Measurements from ENCODE around the gene CARD11.

Gene CARD11

DNA sequence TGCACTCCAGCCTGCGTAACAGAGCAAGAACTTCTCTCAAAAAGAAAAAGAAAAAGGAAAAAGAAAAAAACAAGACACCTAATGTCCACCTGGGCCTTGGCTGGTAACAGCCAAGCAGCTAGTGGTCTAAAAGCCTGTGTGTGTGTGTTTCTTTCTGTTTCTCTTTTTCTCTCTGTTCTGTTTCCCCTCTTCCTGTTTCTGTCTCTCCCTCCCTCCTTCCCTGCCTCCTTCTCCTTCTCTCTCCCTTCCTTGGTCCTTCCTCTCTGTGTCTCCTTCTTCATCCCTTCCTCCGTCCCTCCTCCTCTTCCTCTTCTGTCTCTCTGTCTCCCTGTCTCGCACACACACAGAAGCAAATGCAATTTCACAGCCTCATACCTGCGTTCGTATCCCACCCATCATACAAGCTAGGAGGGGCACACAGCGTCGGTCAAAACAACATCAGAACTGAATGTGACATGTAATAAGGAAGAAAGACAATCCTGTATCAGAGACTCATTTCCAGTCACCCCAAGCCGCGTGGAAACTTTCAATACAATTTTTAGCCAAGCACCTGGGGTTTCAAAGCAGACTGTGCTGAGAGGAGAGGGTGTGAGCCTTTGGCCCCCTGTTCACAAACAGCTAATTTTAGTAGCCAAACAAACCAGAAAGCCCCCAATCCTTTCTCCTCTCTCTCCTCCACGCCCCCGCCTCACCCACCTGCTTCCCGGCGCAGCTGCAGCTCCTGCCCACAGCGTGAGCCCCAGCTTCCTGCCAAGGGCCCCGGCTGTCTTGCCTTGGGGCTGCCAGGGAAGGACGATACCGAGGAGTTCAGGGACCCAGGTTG is 149.3 kb downstream of the CARD11 start:
- FAIRE-seq: no peak

DNA sequence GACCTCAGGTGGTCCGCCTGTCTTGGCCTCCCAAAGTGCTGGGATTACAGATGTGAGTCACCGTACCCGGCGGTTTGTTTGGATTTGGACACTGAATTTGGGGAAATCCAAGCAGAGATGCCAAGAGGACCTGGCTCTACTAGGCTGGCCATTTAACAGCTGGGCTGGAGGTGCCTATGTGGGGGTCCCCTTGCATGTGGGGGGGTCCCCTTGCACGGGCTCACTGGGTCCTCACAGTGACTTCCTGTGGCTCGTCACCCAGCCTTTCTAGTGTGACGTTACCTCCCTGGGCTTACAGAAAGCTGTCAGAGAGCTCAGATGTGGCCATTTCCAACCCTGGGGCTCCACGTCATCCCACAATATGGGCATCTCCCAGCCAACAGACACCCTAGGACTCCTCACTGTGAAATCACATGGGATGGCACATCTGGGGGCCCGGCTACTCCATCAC is 150.2 kb downstream of the CARD11 start:
- FAIRE-seq: no peak

DNA sequence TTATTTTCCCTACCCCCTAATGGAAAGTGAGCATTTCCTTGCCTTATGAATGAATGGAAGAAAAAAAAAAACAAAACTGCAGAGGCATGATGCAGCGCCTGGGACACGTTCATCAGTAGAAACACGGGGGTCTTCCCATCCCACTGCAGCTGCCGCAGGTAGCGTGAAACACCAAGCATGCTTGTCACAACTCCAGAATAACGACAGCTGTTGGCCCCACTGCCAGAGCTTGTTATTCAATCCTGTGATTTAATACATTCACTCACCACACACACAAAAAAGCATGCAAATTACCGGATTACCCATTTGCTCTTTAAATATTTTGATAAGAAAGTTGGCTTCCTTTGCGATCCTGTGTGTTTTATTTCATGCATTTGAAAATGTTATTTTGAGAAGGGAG is 151.1 kb downstream of the CARD11 start:
- no peak for FAIRE-seq

DNA sequence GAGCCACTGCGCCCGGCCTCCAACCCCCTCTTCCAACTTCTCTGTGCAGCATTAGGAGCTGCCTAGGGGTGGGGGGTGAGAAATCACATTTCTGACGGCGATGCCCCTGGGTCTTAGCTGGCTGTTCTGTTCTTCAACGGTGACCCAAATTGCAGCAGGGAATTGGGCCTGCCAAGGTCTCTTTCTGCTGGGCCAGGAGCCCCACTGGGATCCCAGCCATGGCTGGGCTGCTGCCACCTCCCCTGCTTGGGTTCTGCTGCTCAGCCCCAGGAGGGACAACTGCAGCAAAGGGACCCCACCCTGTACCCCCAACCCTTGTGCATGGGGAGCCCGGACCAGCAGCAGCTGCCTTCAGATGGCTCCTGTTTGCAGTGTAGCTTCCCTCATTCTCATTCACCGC is 155.9 kb downstream of the CARD11 start:
- no peak for FAIRE-seq

DNA sequence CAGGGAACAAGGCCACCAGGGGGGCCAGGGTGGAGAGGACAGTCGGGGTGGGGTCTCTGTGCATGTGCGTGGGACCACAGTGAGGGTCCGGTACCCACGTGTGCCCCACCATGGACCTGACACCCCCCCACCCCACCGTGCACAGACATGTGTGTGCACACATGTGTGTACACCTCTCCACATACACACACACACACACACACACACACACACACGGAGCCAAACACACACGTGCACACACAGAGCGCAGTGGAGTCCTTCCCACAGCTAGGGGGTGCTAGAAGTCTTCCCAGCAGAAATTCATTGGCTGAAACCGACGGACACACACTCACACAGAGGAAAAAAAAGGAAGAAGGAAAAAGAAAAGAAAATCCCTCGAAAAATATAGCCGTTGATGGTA is 156.8 kb downstream of the CARD11 start:
- peak; percentile 95 for FAIRE-seq

DNA sequence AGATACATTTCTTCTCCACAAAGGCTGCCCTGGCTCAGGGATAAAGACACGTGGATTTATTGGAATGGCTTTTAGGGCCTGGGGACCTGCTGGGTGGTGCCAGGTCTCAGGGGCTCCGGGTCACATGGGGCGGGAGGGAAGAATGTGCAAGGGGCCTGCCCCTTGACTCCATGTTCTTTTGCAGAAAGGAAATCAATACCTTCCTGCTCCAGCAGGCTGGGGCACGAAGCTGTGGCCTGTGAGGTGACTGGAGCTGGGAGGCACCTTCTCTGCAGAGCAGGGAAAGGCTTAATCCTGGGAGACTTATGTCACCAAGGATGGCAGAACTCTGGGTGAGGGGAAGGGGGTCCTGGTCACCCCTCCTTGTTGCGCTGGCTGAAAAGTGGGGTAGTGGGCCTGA is 157.3 kb downstream of the CARD11 start:
- FAIRE-seq: no peak

DNA sequence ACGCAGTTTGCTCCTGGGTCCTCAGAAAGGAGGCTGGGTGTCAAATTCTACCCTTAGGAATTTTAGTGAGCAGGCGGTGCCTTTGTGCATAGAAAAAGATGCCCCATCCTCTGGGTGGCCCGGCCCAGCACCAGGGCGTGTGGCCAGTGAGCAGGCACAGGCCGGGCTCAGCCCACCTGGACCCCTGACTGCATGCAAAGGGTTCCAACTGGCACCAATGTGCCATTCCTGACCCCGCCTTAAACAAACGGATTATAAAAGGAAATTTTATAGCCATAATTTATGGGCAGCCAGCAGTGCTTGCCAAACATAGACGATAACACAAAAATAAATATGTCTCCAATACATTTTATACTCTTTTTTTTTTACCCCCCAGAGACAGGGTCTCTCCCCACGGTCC is 159.5 kb downstream of the CARD11 start:
- no peak for FAIRE-seq

DNA sequence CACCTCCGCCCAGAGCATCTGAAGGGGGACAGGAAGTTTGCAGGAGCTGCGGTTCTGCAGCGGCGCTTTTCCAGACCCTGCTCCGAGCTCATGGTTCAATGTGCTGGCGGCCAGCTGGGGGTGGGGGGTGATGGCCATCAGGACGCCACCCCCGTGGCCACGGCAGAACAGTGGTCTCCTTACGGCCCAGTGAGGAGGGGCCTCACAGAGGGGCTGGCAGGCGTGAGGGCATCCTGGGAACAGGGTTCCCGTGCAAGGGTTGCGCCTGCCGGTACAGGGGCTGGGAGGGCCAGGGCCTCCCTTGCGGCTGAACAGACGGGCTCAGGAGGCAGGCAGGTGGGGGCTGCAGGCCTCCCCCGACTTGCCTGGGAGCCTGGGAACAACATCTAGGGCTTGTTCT is 160.6 kb downstream of the CARD11 start:
- no peak for FAIRE-seq

DNA sequence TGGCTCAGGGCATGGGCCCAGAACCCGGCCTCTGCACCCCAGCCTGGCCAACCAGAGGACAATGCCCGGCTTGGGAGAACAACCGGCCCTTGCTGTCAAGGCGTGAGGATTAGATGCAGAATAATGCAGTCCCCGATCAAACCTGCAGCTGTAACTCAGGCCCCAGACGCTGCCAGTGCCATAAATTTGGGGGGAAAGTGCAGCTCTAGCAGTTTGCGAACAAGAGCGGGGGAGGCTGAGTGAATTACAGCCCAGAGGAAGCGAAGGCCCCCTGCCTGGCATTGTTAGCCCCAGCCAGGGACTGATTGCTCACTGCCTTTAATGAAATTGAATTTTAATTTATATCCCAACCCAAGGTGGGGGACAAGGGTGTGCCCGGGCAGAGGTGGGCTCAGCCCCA is 161.6 kb downstream of the CARD11 start:
- FAIRE-seq: no peak

DNA sequence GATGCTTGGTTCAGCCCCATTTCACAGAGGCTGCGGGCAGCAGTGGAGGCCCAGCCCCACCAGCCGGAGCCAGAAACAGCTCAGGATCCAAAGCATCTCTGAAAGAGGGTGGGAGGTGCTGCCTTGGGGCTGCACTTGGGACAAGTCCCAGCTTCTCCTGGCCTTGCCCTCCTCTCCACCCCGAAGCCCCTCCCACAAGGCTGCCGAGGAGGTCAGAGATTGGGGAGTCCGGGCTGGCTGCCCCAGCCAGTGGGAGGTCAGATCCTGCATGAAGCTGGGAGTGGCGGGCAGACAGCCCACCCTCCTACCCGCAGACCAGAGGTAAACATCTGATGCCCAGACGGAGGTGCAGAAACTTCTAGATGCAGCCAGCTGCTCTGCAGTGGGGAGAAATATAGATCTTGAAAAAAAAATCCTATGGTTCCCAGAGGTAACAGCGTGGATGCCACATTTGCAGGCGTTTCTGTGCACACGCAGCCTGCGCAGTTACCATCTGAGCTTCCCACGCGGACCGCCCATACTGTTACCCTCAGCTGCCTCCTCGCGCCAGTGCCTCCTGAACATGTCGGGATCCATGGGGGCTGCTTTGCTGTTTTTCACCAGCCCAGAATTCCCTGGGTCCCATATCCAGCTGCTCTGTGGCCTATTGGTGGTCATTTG is 162.7 kb downstream of the CARD11 start:
- no peak for FAIRE-seq

DNA sequence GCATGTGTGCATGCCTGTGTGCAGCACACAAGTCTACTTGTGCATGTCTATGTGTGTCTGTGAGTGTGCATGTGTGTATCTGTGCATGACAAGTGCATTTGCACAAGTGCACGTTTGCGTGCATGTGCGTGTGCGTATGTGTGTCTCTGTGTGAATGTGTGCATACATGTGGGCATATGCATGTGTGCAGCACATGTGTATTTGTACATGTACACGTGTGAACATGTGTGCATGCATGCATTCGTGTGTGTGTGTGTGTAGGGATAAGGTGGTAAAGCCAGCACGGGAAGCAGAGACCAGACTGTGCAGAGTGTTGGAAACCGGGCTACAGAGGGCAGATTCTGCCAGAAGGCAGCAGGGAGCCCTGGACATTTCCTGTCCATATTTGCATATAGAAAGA is 163.6 kb downstream of the CARD11 start:
- FAIRE-seq: no peak

DNA sequence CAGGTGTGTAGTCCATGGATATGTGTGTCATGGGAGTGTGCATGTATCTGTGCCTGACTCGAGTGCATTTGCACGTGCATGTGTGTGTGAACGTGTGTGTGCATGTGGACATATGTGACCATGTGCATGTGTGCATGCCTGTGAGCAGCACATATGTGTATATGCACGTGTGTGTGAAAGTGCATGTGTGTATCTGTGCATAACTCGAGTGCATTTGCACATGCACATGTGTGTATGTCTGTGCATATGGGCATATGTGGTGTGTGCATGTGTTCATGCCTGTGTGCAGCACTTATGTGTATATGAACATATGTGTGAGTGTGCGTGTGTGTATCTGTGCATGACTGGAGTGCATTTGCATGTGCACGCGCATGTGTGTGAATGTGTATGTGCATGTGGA is 164.3 kb downstream of the CARD11 start:
- FAIRE-seq: no peak

DNA sequence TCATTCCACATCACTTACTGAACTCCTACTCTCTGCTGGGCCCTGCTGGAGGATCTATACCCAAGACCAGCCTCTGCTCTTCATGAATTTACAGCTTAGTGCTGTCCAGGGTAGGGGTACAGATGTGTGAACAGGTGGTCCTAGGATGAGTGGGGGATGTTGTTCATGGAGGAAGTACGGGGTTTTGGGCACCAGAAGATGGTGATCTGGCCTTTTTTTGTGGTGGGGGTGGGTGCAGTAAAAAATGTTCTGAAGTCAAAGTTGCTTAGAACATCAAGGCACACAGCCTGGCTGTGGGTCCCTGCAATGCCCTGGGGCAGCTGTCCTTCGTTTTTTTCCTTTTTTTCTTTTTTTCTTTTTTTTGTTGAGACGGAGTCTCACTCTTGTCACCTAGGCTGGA is 165.4 kb downstream of the CARD11 start:
- FAIRE-seq: no peak

DNA sequence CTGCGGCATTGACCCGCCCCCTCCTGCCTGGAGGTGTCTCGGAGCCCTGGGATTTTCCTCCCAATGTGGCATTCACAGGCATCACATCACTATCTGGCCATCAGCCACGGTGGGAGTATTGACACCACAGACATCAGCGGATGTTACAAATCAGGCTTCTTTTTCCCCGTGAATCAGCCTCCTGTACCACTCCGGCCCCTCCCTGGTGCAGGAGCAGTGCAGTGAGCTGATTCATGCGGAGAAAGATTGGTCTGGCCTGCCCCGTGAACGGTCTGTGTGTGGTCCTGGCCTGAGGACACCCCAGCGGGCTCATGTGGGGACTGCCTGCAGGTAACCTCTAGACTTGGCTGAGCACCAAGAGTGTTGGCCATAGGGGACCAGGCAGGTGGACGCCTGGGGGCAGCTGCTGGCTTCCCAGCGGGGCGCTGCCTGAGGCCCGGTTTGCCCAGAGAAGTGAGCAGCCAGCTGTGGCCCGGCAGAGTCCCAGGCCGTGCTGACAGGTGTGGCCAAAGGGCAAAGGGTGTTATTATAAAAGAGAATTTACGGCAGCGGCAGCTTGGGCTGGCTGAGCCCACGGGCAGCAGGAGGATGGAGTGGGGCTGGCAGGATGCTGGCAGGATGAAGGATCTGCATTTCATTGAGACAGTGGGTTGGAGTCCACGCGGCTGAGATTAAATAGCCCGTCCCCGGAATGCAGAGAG is 167.5 kb downstream of the CARD11 start:
- no peak for FAIRE-seq

DNA sequence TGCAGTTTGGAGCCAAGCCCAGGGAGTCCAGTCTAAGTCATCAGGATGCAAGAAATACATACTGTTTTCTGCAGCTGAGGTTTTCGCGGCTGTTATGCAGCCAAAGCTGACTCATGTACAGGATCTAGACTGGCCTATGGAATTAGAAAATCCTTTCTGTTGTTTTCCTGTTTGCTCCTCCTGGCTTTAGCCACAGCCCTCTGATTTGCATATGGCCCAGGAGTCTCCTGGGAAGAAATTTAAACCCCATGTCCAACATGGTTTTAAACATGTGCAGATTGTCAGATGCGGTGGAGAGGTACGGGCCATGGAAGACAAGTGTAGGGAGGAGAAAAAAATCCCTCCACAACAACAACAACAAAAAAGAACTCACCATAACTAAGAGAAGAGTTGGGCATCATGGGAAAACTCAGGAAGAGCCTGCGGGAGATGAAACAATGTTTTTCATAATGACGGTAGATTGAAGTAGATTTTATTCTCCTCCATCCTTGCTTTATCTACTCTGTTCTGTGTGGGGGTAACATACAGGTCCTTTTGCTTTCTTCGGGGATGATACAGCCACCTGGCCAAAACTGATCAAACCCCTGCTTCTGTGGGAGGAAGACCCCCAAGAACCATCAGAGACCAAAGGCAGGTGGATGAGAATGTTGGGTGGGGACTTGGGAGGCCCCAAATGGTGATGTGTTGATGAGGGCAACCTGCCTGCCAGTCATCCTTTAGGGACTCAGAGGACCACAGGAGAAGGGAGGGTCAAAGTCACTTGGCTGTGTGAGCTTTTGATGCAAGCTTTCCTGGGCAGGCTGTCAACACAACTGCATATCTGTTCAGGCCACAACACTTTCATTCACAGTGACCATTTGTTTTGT is 169.7 kb downstream of the CARD11 start:
- FAIRE-seq: peak; percentile 59

DNA sequence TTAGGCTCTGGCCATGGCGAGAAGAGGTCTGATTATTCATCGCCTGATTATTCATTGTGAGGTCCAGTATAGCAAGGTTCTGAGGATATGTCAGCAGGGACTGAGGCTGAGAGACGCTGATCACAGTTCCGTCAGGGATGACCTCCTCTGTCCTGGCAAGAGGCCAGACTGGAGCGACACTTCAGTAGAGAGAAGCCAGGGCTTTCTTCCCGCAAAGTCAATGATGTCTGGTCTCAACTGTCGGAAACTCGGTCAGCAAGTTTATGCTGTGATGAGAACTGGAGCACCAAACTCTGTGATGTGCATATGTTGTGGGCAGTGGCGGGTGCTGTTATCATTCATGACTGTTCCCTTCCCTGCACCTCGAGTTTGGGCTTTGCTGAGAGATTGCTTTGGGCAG is 170.5 kb downstream of the CARD11 start:
- FAIRE-seq: no peak

DNA sequence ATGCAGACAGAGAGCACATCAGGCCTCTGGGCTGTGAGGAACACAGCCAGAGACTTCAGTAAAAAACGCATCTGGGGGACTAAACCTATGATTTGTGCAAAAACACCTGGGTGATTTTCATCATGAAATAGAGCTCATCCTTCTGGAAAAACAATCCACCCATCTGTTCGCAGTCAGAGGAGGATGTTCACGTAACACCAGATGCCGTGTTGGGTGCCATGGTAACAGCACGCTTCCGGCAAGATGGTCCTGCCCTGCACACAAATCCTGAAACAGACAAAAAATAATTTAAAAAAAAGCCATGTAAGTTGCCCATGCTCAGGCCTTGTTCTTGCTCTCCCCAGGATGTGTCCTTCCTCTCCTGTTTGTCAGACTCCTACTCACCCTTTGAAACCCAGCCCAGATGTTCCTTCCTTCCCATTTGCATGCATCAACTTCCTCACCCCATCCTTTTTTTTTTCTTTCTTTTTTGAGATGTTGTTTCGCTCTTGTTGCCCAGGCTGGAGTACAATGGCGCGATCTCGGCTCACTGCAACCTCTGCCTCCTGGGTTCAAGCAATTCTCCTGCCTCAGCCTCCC is 171.3 kb downstream of the CARD11 start:
- no peak for FAIRE-seq

DNA sequence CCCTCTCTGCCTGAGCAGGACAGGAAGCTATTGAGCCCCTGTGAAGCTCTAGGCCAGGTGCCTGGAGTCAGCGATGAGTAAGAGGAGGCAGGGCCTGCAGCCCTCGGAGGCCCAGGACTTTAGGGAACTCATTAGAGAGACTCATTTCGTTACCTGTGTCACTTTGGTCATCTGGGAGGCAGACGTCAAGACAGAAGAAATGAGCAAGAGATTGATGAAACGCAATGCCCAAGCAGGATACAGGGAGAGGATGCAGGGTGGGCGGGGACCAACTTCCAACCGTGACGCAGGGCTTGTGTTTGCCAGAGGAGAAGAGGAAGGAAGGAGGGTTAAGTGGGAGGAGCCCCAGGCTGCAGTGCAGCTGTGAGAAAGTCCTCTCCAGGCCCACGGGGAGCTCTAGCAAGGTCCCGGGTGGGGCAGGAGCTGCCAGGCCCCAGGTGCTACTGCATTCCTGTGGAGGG is 173.2 kb downstream of the CARD11 start:
- FAIRE-seq: no peak

DNA sequence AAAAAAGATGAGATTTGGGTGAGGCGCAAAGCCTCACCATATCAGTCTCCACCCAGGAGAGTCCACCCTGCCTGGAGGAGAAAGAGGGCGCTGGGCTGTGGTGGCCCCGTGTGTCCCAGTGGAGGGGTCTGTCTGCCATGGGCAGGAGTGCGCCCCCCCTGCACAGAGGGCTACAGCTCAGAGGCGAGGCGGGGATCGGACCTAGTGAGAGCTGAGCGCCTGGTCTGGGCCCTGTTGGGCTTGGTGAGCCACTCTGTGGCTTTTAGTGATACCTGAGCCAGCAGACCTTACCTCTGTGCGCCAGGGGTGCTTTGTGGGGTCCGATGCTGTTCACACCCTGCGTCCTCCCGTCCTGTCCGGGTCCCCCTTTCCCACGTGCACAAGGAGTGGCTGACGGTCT is 173.7 kb downstream of the CARD11 start:
- FAIRE-seq: no peak

DNA sequence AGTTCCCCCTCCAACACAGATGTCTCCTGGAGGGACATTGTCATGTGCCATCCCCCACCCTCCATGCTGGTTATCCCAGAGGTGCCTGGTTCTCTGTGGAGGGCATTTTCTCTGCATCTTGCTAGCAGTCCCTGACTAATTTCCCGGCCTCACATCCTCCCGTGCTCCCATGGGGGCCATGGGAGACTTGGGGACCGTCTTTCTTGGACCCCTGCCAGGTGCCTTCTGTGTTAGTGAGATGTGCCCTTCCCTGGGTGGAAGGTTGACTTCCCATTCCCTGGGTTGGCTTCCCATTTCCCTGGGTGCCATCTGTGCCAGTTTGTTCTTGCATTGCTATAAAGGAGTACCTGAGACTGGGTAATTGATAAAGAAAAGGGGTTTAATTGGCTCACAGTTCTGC is 177.1 kb downstream of the CARD11 start:
- FAIRE-seq: no peak

DNA sequence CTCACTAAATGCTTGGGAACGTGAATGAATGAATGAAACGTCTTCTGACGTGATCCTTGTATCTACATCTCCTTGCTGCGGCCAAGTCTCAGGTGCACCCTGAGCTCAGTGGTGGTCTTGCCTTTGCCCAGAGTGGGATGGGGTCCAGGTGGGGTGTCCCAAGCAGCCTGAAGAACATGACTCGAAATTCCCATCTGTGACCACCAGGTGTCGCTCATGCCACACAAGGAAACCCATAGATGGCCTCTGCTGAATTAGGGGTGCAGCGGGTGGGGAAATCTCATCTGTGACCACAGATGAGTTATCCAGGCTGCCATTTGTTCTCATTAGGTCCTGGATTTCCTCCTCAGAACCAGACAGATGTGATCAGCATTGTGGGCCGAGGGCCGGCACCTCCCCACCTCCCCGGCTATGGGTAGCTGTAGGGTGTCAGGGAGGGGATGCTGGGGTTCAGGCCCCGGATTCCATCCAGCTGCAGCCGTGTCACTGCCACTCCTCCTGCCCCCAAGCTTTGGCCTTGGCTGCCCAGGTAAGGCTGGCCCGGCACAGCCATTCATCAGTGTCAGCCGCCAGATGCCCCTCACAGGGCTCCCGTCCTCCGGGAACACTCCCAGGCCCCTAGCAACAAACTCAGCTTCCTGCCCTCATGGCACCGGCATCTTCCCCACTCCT is 178.5 kb downstream of the CARD11 start:
- FAIRE-seq: no peak
